Mesendoderm (in vitro differentiated cells): Measurements from ENCODE around the gene HCLS1. TPM values are rescaled to one million over a fixed set of nuclear protein-coding genes. Genes with fewer than 3 reads are reported as not detected.

Source experiments
- DNase-seq: peaks from one replicate; pipeline ENCODE4 v3.0.0; 2013
- H2AK5ac ChIP-seq: 2 replicates; pipeline ENCODE4 v1.6.1; 2013; ENCODE audit warnings: low read length, inconsistent platforms
- H2BK120ac ChIP-seq: 2 replicates; pipeline ENCODE4 v1.6.1; 2013; ENCODE audit warnings: low read depth, mild to moderate bottlenecking, low read length, moderate library complexity, mixed read lengths
- H2BK15ac ChIP-seq: replicated peaks from 2 replicates; pipeline ENCODE4 v1.6.1; 2013; ENCODE audit warnings: low read depth, mild to moderate bottlenecking, moderate library complexity
- H2BK5ac ChIP-seq: 2 replicates; pipeline ENCODE4 v1.6.1; 2013; ENCODE audit warnings: low read length, inconsistent platforms
- H3K18ac ChIP-seq: 2 replicates; pipeline ENCODE4 v1.6.1; 2013; ENCODE audit warnings: mild to moderate bottlenecking, low read length, mixed read lengths
- H3K23ac ChIP-seq: one replicate; pipeline ENCODE4 v1.6.1; 2013; ENCODE audit warnings: low read length
- H3K27ac ChIP-seq: 2 replicates; pipeline ENCODE4 v1.5.1; 2013; ENCODE audit warnings: low read depth, mild to moderate bottlenecking, inconsistent platforms, low read length, moderate library complexity
- H3K27me3 ChIP-seq: 2 replicates; pipeline ENCODE4 v1.6.1; 2013; ENCODE audit warnings: low read length, control low read depth, mild to moderate bottlenecking, inconsistent platforms; ENCODE audit not compliant: insufficient read depth, poor library complexity
- H3K36me3 ChIP-seq: 2 replicates; pipeline ENCODE4 v1.6.1; 2013; ENCODE audit warnings: low read length, inconsistent platforms; ENCODE audit not compliant: control insufficient read depth, insufficient read depth
- H3K4ac ChIP-seq: one replicate; pipeline ENCODE4 v1.6.1; 2013; ENCODE audit warnings: low read depth, mild to moderate bottlenecking, low read length, moderate library complexity
- H3K4me1 ChIP-seq: 2 replicates; pipeline ENCODE4 v1.6.1; 2013; ENCODE audit warnings: low read depth, low read length, inconsistent platforms; ENCODE audit not compliant: control insufficient read depth
- H3K4me2 ChIP-seq: 2 replicates; pipeline ENCODE4 v1.6.1; 2013; ENCODE audit warnings: low read length
- H3K4me3 ChIP-seq: 2 replicates; pipeline ENCODE4 v1.5.1; 2013; ENCODE audit warnings: mild to moderate bottlenecking, low read length
- H3K56ac ChIP-seq: one replicate; pipeline ENCODE4 v1.6.1; 2013; ENCODE audit warnings: low read length
- H3K79me1 ChIP-seq: 2 replicates; pipeline ENCODE4 v1.6.1; 2013; ENCODE audit warnings: low read length, inconsistent platforms
- H3K79me2 ChIP-seq: 2 replicates; pipeline ENCODE4 v1.6.1; 2013; ENCODE audit warnings: mild to moderate bottlenecking, low read length; ENCODE audit not compliant: control insufficient read depth, insufficient read depth
- H3K9ac ChIP-seq: 2 replicates; pipeline ENCODE4 v1.6.1; 2013; ENCODE audit warnings: low read length, inconsistent platforms
- H4K5ac ChIP-seq: one replicate; pipeline ENCODE4 v1.6.1; 2013; ENCODE audit warnings: low read length
- H4K8ac ChIP-seq: one replicate; pipeline ENCODE4 v1.6.1; 2013; ENCODE audit warnings: low read depth, mild to moderate bottlenecking, control low read depth, low read length, moderate library complexity
- WGBS: extraction: QIAGEN DNeasy Blood & Tissue Kit; methylation state at CpG from one replicate; pipeline ENCODE4 v1.1.7; 2013; ENCODE audit warnings: low lambda C conversion rate, missing lambda C conversion rate; ENCODE audit not compliant: insufficient coverage; ENCODE audit errors: extremely low coverage; 5-methylcytosine and 5-hydroxymethylcytosine counted together
- small RNA-seq: library from polyadenylated mRNA; stranded (forward); fragments of <200 nt; extraction: miRNeasy Mini kit (QIAGEN cat#:217004); gene quantifications from one replicate; pipeline ENCODE3, GENCODE V24; 2013; ENCODE audit not compliant: insufficient read depth

Gene HCLS1

GRCh38 chr3:121592856-121593702 is 67.6 kb downstream of the HCLS1 start, which contains the start of gene FBXO40:
TSS of gene FBXO40 (plus strand) at chr3:121593379. CDS start at chr3:121620576, 27,197 bp downstream.
- Histone ChIP-seq H3K23ac (no peak within 1 kb of the TSS), H2AK5ac (no peak within 1 kb of the TSS), H3K27me3 (no peaks in the 10 kb centered on the region), H3K9ac (no peak within 1 kb of the TSS), H4K5ac (no peak within 1 kb of the TSS), H3K4me3 (no peak within 1 kb of the TSS), H4K8ac (no peak within 1 kb of the TSS), H3K56ac (peak within 1 kb of the TSS; percentile 18), H2BK120ac (no peak within 1 kb of the TSS), H3K36me3 (no peaks in the 10 kb centered on the region), H3K79me2 (no peaks in the 10 kb centered on the region), H3K4ac (no peak within 1 kb of the TSS), H2BK15ac (no peak within 1 kb of the TSS), H2BK5ac (no peak within 1 kb of the TSS), H3K79me1 (no peaks in the 10 kb centered on the region), H3K18ac (peak within 1 kb of the TSS; percentile 8), H3K27ac (no peak within 1 kb of the TSS), H3K4me2 (no peak within 1 kb of the TSS), H3K4me1 (peaks cover 4% of the 10 kb centered on the region)
- DNase-seq, result peak; percentile 84
- no CpG with 5 or more reads among the region's 11 CpGs for WGBS

- Histone ChIP-seq H3K18ac (no peak overlapping the region), H4K5ac (no peak overlapping the region), H3K79me2 (no peaks in the 10 kb centered on the region), H4K8ac (no peak overlapping the region), H2AK5ac (no peak overlapping the region), H2BK120ac (no peak overlapping the region), H3K79me1 (no peaks in the 10 kb centered on the region), H2BK15ac (no peak overlapping the region), H3K4me1 (no peaks in the 10 kb centered on the region), H3K4me2 (no peak overlapping the region), H3K4ac (no peak overlapping the region), H3K27ac (no peak overlapping the region), H3K23ac (no peak overlapping the region), H3K4me3 (no peak overlapping the region), H2BK5ac (no peak overlapping the region), H3K27me3 (no peaks in the 10 kb centered on the region), H3K9ac (no peak overlapping the region), H3K36me3 (no peaks in the 10 kb centered on the region), H3K56ac (no peak overlapping the region)
- no CpG with 5 or more reads among the region's 1 CpG for WGBS
- DNase-seq, result no peak
Measured at GRCh38 chr3:121584418-121584817, 76.3 kb downstream of the HCLS1 start.

GRCh38 chr3:121581691-121582090 is 79.0 kb downstream of the HCLS1 start:
- Histone ChIP-seq H2BK120ac (no peak overlapping the region), H3K9ac (no peak overlapping the region), H2AK5ac (no peak overlapping the region), H3K79me2 (no peaks in the 10 kb centered on the region), H3K79me1 (no peaks in the 10 kb centered on the region), H3K4me3 (no peak overlapping the region), H3K18ac (no peak overlapping the region), H4K8ac (no peak overlapping the region), H3K4ac (no peak overlapping the region), H3K56ac (no peak overlapping the region), H3K23ac (no peak overlapping the region), H3K4me1 (no peaks in the 10 kb centered on the region), H2BK15ac (no peak overlapping the region), H2BK5ac (no peak overlapping the region), H3K36me3 (no peaks in the 10 kb centered on the region), H3K27me3 (no peaks in the 10 kb centered on the region), H3K27ac (no peak overlapping the region), H4K5ac (no peak overlapping the region), H3K4me2 (no peak overlapping the region)
- DNase-seq, result no peak
- no CpG with 5 or more reads among the region's 2 CpGs for WGBS

Small RNA genes within 50 kb of the gene (small RNA-seq; reads per million reads assigned to genes)
- gene RNU4-62P, result not detected
